GM23338 (cell line): ENCODE results near the gene CACNA1D. TPM values are rescaled to one million over a fixed set of nuclear protein-coding genes. Genes with fewer than 3 reads are reported as not detected.

ENCODE experiments used
- ATAC-seq: fragments of 200-7000 bp; cut with Tn5 transposase; 3 replicates; pipeline ENCODE4 v1.9.1; 2020
- DNase-seq: peaks from one replicate; pipeline ENCODE4 v3.0.0-alpha.2; 2015; ENCODE audit warnings: low spot score
- H2AFZ ChIP-seq: fragments of 200-600 bp; sonication (generic); 2 replicates; pipeline ENCODE4 v1.8.0; 2016; ENCODE audit warnings: antibody characterized with exemption, mild to moderate bottlenecking, moderate library complexity
- H3F3A ChIP-seq: fragments of 200-600 bp; sonication (generic); replicated peaks from 2 replicates; pipeline ENCODE4 v1.8.0; 2017; ENCODE audit warnings: antibody characterized with exemption, mixed run types, low read depth
- H3K27ac ChIP-seq: fragments of 200-600 bp; sonication (generic); 2 replicates; pipeline ENCODE4 v1.6.1; 2016; ENCODE audit warnings: low read depth
- H3K27me3 ChIP-seq: fragments of 200-600 bp; sonication (generic); 2 replicates; pipeline ENCODE4 v1.8.0; 2016; ENCODE audit warnings: mild to moderate bottlenecking, mixed run types, moderate library complexity; ENCODE audit not compliant: insufficient read depth
- H3K36me3 ChIP-seq: fragments of 200-600 bp; sonication (generic); 2 replicates; pipeline ENCODE4 v1.8.0; 2016; ENCODE audit warnings: mild to moderate bottlenecking; ENCODE audit not compliant: insufficient read depth
- H3K4me1 ChIP-seq: fragments of 200-600 bp; sonication (generic); 2 replicates; pipeline ENCODE4 v1.8.0; 2016; ENCODE audit warnings: mild to moderate bottlenecking, moderate library complexity; ENCODE audit not compliant: insufficient read depth
- H3K4me2 ChIP-seq: fragments of 200-600 bp; sonication (generic); 2 replicates; pipeline ENCODE4 v1.7.1; 2017; ENCODE audit warnings: mixed run types
- H3K4me3 ChIP-seq: fragments of 200-600 bp; sonication (generic); 2 replicates; pipeline ENCODE4 v1.6.1; 2016; ENCODE audit warnings: mixed run types
- H3K79me2 ChIP-seq: fragments of 200-600 bp; sonication (generic); replicated peaks from 2 replicates; pipeline ENCODE4 v1.8.0; 2017; ENCODE audit warnings: mild to moderate bottlenecking; ENCODE audit not compliant: insufficient read depth
- H3K9me2 ChIP-seq: fragments of 200-600 bp; sonication (generic); 2 replicates; pipeline ENCODE4 v1.8.0; 2017; ENCODE audit not compliant: insufficient read depth
- H4K20me1 ChIP-seq: fragments of 200-600 bp; sonication (generic); replicated peaks from 2 replicates; pipeline ENCODE4 v1.8.0; 2017; ENCODE audit warnings: mild to moderate bottlenecking; ENCODE audit not compliant: insufficient read depth
- H3K27ac Mint-ChIP-seq: 2 replicates; pipeline ENCODE4 v1.8.0; 2020; ENCODE audit warnings: inconsistent platforms, mild to moderate bottlenecking, moderate library complexity, mixed read lengths
- H3K27me3 Mint-ChIP-seq: 3 replicates; pipeline ENCODE4 v1.8.0; 2022; ENCODE audit warnings: low read depth, mild to moderate bottlenecking, moderate library complexity, mixed read lengths, inconsistent platforms; ENCODE audit not compliant: insufficient read depth, poor library complexity
- H3K36me3 Mint-ChIP-seq: 3 replicates; pipeline ENCODE4 v1.8.0; 2021; ENCODE audit warnings: low read depth, mild to moderate bottlenecking, inconsistent platforms, moderate library complexity, mixed read lengths
- H3K4me1 Mint-ChIP-seq: 3 replicates; pipeline ENCODE4 v1.8.0; 2020; ENCODE audit warnings: mild to moderate bottlenecking, inconsistent platforms, mixed read lengths
- H3K4me3 Mint-ChIP-seq: 3 replicates; pipeline ENCODE4 v1.8.0; 2021; ENCODE audit warnings: moderate library complexity, mild to moderate bottlenecking, inconsistent platforms, mixed read lengths
- H3K9me3 Mint-ChIP-seq: 3 replicates; pipeline ENCODE4 v1.8.0; 2020; ENCODE audit warnings: moderate library complexity, mild to moderate bottlenecking, inconsistent platforms, mixed read lengths
- CREB1 ChIP-seq: fragments of 250-450 bp; sonication (Bioruptor Pico); IDR thresholded peaks from 2 replicates; pipeline ENCODE4 v1.5.0; 2020; ENCODE audit warnings: low read depth, mild to moderate bottlenecking, moderate library complexity
- EZH2 ChIP-seq: fragments of 200-600 bp; sonication (generic); IDR thresholded peaks from one replicate; pipeline ENCODE4 v1.8.0; 2017; ENCODE audit warnings: antibody characterized with exemption, mild to moderate bottlenecking, low read depth; ENCODE audit not compliant: unreplicated experiment
- EZH2phosphoT487 ChIP-seq: fragments of 200-600 bp; sonication (generic); IDR thresholded peaks from one replicate; pipeline ENCODE4 v1.8.1; 2018; ENCODE audit warnings: antibody characterized with exemption; ENCODE audit not compliant: unreplicated experiment
- JUNB ChIP-seq: IDR thresholded peaks from one replicate; pipeline ENCODE4 v1.6.1; 2016; ENCODE audit warnings: antibody characterized with exemption; ENCODE audit not compliant: unreplicated experiment
- NANOG ChIP-seq: IDR thresholded peaks from 2 replicates; pipeline ENCODE4 v1.6.1; 2016; ENCODE audit warnings: antibody characterized with exemption, borderline replicate concordance
- STAT1 ChIP-seq: IDR thresholded peaks from one replicate; pipeline ENCODE4 v1.6.1; 2016; ENCODE audit warnings: antibody characterized with exemption; ENCODE audit not compliant: unreplicated experiment
- ZNF114 ChIP-seq: fragments of 250-450 bp; sonication (Bioruptor Pico); IDR thresholded peaks from 2 replicates; pipeline ENCODE4 v1.5.0; 2020; ENCODE audit warnings: mild to moderate bottlenecking, moderate library complexity
- ZNF331 ChIP-seq: fragments of 250-450 bp; sonication (Bioruptor Pico); IDR thresholded peaks from 2 replicates; pipeline ENCODE4 v1.5.0; 2020; ENCODE audit warnings: low read depth, mild to moderate bottlenecking, moderate library complexity
- polyA plus RNA-seq: library from polyadenylated mRNA; unstranded; fragments of >200 nt; fragmentation: Nextera tagmentation; extraction: Ambion mirVana; gene quantifications from 2 replicates; pipeline ENCODE4 v1.2.1, GENCODE V29; 2016
- total RNA-seq: library from RNA; depleted of rRNA; stranded (reverse); fragments of >200 nt; shearing (Covaris generic); gene quantifications from 2 replicates; pipeline ENCODE4 v1.2.3, GENCODE V29; 2014
- TF ChIP-seq, protein P1 (sequence below), 2 experiments: fragments of 200-600 bp in 1 of 2; sonication (generic) in 1 of 2; conservative IDR thresholded peaks; 2 replicates each; pipeline versions ENCODE4 v1.5.1 to v1.6.1; 2016 to 2017; ENCODE audit warnings: antibody characterized with exemption in 2 of 2, low read depth in 2 of 2, mild to moderate bottlenecking in 2 of 2, moderate library complexity in 1 of 2
- TF ChIP-seq, protein P2 (sequence below): IDR thresholded peaks from one replicate; pipeline ENCODE4 v1.6.1; 2018; ENCODE audit warnings: antibody characterized with exemption; ENCODE audit not compliant: unreplicated experiment
- TF ChIP-seq, protein P3 (sequence below): IDR thresholded peaks from 2 replicates; pipeline ENCODE4 v1.6.1; 2016; ENCODE audit warnings: antibody characterized with exemption

CACNA1D gene
- total and polyA plus RNA-seq, 2 experiments from 2014 or later: 1.7 to 1.8 TPM

DNA sequence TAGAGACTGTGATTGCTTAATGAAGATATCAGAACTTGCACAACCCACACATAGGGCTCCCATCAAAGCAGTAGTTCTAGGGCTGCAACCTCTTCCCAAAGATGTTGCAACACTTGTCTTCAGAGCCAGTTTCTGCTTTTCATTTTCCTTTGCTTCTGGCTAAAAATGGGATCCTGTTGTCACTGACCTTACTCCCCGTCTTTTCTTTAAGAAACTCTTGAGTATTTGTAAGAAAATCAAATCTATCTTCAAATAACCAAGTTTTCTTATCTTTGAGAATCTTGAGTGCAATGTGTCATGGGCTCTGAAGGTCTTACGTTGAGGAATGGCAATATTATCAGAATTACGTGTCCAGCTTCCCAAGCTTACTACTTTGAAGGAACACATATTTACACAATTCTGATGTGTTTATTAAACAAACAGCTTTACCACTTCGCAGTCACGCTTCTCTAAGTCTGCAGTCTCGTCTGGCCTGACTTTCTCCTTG is 24.1 kb downstream of the CACNA1D start:
- H3K4me2 ChIP-seq: no peak overlapping the region
- H3K9me2 ChIP-seq: no peaks in the 10 kb centered on the region
- no peak overlapping the region; the same call in 1 of the 2 replicates for H3K27ac ChIP-seq
- H2AFZ ChIP-seq: no peak overlapping the region
- no peaks in the 10 kb centered on the region for H3K79me2 ChIP-seq
- no peaks in the 10 kb centered on the region for H3K9me3 Mint-ChIP-seq
- no peaks in the 10 kb centered on the region for H3K27me3 ChIP-seq
- no peak for ATAC-seq
- DNase-seq: no peak
- H3K4me3 Mint-ChIP-seq: no peak overlapping the region
- H3K4me1 Mint-ChIP-seq: no peaks in the 10 kb centered on the region
- H3K36me3 ChIP-seq: no peaks in the 10 kb centered on the region
- H3K27me3 Mint-ChIP-seq: no peaks in the 10 kb centered on the region
- H3K36me3 Mint-ChIP-seq: no peaks in the 10 kb centered on the region
- no peaks in the 10 kb centered on the region for H3K4me1 ChIP-seq
- H3F3A ChIP-seq: no peaks in the 10 kb centered on the region
- H3K4me3 ChIP-seq: no peak overlapping the region
- H4K20me1 ChIP-seq: no peaks in the 10 kb centered on the region
- no peak for TF ChIP-seq CREB1
- no peak for TF ChIP-seq ZNF331 (CRISPR knock-in tag)
- TF ChIP-seq NANOG: no peak
- no peak for TF ChIP-seq JUNB
- TF ChIP-seq, protein P1, sequence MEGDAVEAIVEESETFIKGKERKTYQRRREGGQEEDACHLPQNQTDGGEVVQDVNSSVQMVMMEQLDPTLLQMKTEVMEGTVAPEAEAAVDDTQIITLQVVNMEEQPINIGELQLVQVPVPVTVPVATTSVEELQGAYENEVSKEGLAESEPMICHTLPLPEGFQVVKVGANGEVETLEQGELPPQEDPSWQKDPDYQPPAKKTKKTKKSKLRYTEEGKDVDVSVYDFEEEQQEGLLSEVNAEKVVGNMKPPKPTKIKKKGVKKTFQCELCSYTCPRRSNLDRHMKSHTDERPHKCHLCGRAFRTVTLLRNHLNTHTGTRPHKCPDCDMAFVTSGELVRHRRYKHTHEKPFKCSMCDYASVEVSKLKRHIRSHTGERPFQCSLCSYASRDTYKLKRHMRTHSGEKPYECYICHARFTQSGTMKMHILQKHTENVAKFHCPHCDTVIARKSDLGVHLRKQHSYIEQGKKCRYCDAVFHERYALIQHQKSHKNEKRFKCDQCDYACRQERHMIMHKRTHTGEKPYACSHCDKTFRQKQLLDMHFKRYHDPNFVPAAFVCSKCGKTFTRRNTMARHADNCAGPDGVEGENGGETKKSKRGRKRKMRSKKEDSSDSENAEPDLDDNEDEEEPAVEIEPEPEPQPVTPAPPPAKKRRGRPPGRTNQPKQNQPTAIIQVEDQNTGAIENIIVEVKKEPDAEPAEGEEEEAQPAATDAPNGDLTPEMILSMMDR (conservative IDR thresholded peaks at IDR 0.05; ENCODE audit: low read depth in 2 of 2): no peak
- no peak for TF ChIP-seq ZNF114 (CRISPR knock-in tag)
- TF ChIP-seq, protein P2, sequence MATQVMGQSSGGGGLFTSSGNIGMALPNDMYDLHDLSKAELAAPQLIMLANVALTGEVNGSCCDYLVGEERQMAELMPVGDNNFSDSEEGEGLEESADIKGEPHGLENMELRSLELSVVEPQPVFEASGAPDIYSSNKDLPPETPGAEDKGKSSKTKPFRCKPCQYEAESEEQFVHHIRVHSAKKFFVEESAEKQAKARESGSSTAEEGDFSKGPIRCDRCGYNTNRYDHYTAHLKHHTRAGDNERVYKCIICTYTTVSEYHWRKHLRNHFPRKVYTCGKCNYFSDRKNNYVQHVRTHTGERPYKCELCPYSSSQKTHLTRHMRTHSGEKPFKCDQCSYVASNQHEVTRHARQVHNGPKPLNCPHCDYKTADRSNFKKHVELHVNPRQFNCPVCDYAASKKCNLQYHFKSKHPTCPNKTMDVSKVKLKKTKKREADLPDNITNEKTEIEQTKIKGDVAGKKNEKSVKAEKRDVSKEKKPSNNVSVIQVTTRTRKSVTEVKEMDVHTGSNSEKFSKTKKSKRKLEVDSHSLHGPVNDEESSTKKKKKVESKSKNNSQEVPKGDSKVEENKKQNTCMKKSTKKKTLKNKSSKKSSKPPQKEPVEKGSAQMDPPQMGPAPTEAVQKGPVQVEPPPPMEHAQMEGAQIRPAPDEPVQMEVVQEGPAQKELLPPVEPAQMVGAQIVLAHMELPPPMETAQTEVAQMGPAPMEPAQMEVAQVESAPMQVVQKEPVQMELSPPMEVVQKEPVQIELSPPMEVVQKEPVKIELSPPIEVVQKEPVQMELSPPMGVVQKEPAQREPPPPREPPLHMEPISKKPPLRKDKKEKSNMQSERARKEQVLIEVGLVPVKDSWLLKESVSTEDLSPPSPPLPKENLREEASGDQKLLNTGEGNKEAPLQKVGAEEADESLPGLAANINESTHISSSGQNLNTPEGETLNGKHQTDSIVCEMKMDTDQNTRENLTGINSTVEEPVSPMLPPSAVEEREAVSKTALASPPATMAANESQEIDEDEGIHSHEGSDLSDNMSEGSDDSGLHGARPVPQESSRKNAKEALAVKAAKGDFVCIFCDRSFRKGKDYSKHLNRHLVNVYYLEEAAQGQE: no peak
- TF ChIP-seq, protein P3, sequence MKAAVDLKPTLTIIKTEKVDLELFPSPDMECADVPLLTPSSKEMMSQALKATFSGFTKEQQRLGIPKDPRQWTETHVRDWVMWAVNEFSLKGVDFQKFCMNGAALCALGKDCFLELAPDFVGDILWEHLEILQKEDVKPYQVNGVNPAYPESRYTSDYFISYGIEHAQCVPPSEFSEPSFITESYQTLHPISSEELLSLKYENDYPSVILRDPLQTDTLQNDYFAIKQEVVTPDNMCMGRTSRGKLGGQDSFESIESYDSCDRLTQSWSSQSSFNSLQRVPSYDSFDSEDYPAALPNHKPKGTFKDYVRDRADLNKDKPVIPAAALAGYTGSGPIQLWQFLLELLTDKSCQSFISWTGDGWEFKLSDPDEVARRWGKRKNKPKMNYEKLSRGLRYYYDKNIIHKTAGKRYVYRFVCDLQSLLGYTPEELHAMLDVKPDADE: no peak
- no peak for TF ChIP-seq STAT1
- TF ChIP-seq EZH2phosphoT487: no peak
- TF ChIP-seq EZH2: no peak
- H3K27ac Mint-ChIP-seq: no peak overlapping the region
